Measurements from ENCODE around the gene HOXA9.
A peak's percentile ranks its signal among the peaks of the same experiment; 100 is the strongest.

HOXA9 gene

DNA sequence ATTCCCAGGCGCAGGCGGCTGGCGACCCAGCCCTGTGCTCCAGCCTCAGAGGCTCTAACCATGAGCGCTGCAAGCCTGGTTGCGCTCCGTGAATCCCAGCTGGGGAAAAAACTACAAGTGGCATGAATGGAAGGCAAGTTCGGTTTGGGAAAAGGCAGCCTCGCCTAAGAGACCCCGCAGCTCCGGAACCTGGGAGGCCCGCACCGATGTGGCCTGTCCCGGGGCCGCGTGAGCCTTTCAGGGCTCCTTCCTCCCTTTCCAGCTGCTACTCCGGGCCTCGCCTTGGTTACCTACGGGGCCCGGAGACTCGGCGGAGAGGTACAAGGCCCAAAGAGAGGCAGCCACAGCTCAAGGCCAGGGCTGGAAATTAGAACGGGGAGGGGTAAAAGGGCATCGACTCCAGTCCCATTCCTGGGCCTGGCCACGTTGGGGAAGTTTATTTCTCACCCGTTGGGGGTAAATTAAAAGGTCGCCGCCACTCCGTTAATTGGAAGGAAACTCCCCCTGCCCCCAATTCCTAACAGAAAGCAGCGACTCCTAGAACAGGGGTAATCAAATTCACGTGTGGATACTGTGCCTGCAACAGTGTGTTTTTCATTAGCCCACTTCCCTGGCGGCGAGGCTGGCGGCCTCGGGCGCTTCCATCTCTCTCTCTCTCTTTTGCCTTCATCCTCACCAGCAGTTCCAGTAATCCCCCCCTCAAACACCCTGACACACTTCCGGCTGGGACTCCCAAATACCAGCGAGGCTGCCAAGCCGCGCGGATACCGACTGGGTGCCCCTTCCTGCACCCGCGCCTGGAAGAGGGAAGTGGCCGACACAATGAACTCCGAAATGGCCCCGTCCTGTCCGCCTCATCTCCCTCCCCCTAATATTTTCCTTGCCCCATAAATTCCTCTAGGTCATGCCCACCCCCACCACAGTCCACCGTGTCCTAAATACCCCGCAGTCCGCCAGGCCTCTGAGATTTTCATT is 1.5 kb upstream of the HOXA9 start:
- no peak for DNase-seq (ENCODE audit: extremely low read depth in 1 of 2, low read depth in 1 of 2)

DNA sequence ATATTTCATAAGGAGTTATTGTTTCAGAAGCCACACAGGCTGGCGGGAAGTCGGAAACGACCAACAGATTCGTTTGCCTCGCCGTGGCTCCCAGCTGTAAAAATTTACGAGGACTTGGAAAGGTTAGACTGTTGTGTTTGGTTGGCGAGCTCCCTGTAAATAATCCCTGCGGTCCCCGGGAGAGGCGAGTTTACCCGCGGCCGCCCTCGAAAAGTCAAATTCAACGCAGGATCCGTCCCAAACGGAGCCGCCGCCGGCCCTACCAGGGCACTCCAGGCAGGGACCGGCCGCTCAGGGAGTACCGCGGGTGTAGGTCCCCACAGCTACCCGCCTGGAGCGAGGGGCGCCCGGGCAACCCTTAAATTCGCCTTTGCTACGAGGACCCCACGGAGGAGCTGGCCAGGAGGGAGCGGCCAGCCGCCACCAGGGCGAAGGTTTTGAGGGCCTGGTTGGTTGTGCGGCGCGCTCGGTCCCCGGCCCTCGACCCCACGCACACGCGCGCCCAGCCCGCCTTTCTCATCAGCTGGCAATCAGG is 726 bp upstream of the HOXA9 start:
- no peak for DNase-seq (ENCODE audit: extremely low read depth in 1 of 2, low read depth in 1 of 2)

DNA sequence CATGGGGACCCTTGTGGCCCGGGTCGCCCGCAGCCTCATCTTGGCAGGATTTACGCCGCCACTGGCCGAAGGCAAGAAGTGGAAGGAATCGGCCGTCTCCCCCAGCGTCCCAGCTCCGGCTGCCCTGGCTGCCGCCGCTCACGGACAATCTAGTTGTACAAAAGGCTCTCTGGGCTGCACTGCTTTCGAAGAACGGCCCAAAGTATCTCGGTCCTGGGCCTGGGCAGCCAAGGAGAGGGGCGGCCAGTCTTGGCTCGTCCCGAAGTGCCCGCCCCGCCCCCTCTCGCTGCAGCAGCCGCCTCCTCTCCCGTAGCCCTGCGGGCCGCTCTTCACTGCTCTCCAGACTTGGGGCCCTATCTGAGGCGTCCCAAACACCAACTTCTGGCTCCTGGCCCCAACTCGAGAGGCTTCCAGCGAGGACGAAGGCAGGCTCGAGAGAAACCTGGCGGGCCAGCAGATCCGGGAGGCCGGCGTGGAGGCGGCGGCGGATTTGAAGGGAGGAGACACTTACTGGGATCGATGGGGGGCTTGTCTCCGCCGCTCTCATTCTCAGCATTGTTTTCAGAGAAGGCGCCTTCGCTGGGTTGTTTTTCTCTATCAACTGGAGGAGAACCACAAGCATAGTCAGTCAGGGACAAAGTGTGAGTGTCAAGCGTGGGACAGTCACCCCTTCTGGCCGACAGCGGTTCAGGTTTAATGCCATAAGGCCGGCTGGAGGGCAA is 809 bp downstream of the HOXA9 start:
- no peak for DNase-seq (ENCODE audit: extremely low read depth in 1 of 2, low read depth in 1 of 2)

DNA sequence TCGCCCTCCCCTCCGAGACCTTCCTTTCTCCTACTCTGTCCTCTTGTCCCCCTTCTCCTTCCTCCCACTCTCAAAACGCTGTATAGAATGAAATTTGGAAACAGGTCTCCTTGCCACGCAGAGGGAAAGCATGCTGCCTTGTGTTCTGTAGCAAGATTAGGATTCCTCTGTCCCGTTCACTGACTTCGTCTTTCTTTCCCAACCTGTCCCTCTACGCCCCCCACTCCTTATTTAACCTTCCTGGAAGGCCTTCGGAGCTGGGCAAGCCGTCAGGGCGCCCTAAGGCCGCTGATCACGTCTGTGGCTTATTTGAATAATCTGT is 1.3 kb downstream of the HOXA9 start:
- DNase-seq (ENCODE audit: extremely low read depth in 1 of 2, low read depth in 1 of 2) = no peak

DNA sequence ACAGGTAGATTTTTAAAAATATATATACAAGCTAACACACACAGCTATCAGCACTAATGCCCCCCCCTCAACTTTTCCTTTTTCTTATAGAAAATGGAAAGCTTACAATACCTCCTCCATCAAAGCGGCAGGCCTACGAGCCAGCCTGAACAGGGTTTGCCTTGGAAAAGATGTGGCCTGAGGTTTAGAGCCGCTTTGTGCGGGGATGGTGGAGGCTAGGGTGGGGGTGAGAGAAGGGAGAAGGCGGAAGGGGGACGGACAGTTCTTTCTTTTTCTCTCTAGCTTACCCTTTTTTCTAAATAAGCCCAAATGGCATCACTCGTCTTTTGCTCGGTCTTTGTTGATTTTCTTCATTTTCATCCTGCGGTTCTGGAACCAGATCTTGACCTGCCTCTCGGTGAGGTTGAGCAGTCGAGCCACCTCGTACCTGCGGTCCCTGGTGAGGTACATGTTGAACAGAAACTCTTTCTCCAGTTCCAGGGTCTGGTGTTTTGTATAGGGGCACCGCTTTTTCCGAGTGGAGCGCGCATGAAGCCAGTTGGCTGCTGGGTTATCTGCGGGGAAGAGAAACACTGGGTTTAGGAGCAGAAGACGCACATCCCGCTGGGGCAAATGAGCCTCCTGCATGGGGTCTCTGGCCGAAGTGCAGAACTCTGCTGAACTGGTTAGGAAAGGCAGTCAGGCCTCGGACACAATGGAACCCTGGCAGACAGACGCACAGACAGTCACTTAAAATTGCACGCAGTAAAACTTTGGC is 1.9 kb downstream of the HOXA9 start:
- no peak for DNase-seq (ENCODE audit: extremely low read depth in 1 of 2, low read depth in 1 of 2)

DNA sequence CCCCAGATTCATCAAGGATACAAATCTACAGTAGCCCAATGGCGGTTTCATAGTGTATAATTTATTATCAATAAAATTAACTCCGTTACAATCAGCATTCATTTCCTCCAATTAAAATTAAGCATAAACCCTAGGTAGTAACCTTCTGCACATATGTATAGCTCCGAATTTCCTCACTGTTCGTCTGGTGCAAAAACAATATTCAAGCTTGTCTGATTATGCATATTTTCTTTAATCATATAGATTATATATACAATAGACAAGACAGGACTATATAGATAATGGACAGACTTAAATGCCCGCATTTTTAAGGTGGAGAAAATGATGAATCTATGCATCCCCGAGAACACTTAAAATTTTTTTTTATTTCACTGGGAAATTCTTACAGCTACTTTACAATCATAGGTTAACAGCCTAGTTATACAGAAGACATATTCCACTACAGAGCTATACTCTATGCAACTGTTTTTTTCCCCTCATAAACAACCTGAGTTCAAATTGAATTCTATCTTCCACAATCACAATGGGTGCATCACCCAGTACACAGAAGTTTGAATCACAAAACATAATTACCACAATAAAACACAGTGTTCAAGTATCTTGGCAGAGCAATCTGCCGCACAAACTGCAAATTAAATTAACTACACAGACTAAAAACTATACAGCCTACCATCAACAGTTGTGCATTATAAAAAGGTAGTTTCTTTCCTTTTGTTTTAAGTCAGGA is 2.6 kb downstream of the HOXA9 start:
- no peak for DNase-seq (ENCODE audit: extremely low read depth in 1 of 2, low read depth in 1 of 2)

DNA sequence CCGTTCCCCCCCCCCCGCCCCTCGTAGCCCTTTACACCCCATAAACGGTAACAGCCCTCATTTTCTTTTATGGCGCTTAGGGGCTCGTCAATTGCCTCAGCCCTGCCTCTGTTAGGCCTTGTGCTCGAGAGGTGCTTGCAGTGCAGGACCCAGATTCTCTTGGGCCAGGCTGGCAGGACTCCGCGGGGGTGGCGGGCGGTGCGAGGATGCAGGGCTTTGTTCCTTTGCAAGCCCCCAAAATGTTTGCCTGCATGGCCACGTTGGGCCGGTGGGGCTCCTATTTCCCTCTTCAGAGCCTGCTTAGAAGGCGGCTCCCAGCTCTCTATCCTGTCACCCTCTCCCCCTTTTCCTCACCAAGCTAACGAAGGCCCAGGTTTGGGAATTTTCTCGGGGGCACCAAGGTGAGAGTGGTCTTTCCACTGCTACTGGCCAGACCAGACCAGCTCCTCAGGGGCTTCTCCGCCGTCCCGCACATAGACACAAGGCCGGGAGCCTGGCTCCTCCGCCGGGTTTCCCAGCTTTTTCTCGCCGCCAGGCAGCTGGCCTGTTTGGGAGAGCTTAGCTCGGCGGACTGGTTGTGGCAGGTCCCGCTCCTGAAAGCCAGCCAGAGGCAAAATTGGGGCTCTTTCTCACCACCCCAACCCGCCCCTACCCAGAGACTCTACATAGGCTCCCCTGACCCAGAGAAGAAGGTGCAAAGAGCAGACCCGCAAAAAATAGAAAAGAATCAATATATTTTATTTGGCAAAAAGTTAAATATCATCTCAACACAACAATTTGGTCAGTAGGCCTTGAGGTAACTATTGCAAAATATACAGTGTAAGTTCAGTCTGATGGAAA is 3.4 kb downstream of the HOXA9 start:
- no peak for DNase-seq (ENCODE audit: extremely low read depth in 1 of 2, low read depth in 1 of 2)

DNA sequence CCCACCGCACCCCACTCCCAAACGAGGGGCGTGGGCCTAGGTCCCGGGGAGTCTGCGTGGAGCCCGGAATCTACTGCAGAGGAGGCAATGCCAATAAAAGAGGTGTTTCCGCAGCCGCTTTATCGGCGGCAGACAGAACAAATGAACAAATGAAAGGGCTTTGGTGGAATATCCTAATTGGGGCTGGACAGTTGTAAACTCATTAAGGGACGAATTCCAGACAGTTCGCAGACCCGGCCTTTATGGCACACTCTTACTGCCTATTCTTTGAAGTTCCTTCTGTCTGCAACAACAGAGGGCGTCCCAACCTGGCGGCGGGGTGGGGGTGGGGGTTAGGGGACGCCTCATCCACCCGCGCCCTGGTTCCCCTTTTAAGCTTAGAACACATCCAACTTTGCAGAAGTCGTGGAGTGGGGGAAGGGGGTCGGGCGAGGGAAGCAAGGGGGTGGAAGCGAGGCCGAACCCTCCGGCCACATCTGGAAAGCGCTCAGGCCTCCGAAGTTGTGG is 4.1 kb downstream of the HOXA9 start:
- DNase-seq (ENCODE audit: extremely low read depth in 1 of 2, low read depth in 1 of 2) = no peak

DNA sequence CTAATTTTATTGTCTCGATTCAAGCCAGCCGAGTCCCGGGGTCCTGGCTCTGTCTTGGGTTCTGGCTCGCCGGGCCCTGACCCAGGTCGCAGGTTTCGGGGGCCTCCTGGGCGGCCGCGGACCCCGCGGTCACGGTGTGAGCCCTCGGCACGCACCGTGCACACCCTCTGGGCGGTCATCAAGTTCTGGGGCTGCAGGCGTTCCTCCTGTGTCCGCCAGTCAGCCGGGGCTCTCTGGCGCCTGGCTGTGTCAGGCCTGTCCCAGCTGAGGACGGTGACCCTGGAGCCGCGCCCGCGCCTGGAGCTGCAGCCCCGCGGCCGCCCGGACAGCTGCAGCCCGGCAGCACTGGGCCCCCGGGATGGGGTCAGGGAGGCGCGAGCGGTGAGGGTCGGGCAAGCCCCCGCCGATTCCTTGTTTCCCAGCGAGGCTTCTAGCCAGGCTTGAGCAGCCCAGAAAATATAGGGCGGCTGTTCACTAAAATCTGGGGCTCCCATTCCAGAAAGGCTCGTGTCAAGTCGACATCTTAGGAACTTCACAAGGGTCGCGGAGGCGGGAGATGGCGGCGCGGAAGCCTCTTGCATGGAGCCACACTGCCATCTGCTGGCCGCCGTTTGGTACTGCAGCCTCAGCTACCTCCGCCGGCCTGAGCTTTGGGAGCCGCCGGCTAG is 4.7 kb downstream of the HOXA9 start:
- peak; percentile 68 to 81 for DNase-seq (ENCODE audit: extremely low read depth in 1 of 2, low read depth in 1 of 2)

DNA sequence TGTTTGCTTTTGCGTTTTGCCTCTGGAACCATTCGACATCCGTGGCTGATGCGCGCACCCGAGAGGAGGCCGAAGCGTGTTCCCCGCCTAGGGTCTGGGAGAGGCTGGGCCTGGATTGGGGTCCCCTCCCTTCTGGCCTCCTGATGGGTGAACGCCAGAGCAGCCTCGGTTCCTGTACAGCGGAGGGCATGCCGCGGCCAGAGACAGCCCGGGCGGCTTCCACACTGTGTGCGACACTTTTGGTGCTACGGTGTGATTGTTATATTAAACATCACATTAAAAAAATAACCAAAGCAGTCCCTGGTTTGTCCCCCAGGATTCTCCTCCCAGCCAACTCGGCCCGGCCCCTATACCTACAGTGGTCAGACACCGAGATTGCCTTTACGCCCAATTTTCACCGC is 5.2 kb downstream of the HOXA9 start:
- DNase-seq (ENCODE audit: extremely low read depth in 1 of 2, low read depth in 1 of 2) = no peak

DNA sequence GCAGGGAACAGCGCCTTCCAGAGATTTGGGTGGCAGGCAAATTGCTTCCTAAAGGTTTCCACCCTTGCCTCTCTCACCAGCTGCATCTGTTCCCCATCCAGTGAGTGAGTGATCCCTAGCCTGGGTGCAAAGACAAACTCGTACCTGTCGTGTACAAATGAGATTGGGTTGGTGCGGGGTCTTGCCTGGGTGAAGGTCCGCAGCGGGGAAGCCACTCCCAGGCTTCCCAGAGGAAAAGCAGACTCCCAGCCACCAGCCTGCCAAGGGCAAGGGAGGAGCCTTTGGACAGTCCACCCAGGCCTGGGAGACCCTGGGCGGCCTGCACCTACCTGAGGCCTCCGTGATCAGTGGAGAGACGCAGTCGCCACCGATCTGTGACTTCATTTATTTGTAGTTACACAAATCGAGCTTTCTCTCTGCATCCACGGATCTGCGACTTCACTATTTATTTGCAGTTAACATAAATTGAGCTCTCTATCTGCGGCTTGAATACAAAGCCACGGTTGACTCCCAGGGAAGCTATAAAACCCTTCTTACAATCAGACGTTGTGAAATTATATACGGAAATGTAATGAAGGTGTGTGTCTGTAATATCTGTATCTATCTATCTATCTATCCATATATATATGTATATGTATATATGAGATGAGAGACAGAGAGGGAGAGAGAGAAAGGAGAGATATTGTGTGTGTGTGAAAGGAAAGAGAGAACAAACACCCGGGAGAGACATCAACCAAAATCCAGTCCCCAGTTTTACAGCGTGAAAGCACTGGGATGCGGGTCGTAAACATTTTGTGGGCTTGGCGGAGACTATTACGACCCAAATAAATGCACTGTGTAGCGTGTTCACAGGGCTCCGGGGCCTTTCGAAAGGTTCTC is 5.8 kb downstream of the HOXA9 start:
- DNase-seq (ENCODE audit: extremely low read depth in 1 of 2, low read depth in 1 of 2) = no peak

DNA sequence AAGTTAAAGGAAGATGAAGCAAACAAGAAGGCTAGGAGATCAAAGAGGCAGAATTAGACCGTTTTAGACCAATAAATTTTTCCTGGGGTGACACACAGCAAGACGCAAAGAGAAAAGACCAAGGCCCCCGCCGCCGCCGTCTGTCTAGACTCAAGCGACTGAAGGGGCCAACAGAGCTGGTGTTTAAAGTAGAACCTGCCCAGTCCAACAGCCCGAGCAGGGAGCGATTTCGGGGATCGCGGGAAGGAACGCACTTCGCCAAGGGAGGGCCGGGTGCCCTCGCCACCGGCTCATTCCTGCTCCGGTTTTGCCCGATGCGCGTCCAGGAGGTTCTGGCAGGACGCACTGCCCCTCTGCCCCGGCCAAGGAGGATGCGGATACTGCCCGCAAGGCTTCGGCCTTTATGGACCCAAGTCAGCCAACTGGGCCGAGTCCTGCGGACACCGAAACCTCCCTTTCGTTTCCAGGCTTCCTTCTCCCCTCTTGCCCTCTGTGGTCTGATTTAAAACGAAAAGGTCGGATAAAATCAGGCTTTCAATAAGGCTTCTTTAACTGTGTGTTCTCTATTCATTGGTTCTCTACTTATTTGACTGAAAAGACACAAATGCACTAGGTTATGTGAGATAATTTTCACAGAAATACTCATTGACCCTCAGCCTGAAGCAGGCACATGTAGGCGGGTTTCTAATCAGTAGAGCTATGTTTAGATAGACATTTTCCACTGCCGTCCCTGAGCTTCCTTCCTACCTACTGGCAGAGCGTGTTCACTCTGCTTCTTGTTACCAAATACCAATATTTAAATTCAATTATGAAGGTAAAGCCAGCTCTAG is 6.7 kb downstream of the HOXA9 start:
- no peak for DNase-seq (ENCODE audit: extremely low read depth in 1 of 2, low read depth in 1 of 2)

DNA sequence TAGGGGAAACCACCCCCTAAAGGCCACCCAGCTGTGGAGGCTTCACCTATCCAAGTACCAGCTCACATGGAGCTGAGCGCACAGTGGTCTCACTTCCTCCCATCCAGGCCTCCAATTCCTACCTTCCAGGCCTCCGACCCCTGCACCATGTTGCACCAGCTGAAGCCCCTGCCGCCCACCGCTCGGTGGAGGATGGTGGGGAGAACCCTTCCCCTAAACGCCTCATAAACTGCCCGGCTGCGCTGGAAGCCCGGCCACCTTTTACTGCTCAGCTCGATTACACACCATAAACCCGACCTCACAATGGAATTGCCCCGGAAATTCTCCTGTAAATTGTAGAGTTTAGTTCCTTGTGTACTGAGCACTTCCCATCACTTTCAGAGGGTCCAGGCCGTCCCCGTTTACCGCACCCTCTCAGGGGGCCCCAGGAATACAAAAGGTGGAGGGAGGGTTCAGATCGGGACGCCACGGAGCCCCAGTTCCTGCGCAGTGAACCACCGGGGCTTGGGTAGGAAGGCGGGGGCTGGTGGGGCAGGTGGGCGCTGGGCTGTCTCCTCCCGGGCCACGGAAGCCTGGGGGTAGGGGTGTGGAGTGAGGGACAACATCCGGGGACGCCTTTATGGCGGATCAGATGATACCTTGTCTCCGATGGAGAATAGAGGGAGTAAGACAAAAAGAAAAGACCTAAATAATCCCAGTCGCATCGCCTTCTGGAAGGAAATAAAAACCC is 7.5 kb downstream of the HOXA9 start:
- DNase-seq (ENCODE audit: extremely low read depth in 1 of 2, low read depth in 1 of 2) = no peak

DNA sequence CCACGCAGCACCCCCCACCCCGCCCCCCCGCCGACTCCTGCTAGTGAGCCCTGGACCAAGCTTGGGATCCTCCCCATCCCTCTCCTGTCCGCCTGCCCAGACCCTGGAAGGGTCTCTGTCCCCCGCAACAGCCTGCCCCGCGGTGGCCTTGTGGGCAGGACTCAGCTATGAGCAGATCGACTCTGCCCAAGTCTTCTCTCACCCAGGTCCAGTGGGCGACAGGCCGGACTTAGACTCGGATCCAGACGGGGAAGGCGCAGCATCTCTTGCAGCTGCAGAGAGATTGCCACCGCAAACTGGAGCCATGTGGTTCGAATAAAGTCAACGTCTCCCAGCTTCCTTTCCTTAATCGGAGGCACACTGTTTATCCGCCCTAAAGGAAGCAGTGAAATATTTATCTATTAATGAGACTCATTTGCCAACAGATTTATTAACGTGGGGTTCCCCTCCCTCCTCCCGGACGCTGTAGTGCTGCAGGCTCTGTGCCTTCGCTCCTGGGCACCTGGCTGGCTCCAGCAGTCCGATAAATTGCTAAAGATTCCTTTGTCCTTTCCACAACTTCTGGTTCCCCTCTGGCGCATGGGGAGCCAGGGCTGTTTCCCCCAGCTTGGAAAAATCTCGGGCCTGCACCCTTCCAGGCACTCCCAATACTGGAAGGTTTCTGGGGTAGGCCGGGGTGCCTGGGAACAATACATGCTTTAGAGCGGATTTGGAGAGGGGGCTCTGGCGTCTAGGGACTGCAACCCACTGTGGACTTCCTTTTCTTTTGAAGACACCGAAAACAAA is 8.2 kb downstream of the HOXA9 start:
- no peak for DNase-seq (ENCODE audit: extremely low read depth in 1 of 2, low read depth in 1 of 2)

DNA sequence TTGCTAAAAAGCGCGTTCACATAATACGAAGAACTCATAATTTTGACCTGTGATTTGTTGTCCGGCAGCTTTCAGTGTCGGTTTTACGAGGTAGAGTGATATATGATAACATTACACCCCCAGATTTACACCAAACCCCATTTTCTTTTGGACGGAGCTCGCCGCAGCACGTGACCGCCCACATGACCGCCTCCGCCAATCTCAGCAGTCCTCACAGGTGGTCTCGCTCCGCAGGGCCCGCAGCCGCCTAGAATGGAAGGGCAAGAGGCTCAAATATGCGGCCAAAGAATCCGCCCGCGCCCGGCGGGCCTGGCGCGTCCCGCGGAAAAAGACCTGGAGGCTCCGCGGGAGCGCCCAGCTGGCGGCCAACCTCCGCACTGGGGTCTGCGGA is 8.8 kb downstream of the HOXA9 start, which contains the start of gene HOXA7:
Gene HOXA7 (minus strand): TSS at position 168 of the 391 bp plus-strand sequence. CDS start 130 bp downstream, at position 38.
- no peak for DNase-seq (ENCODE audit: extremely low read depth in 1 of 2, low read depth in 1 of 2)
